Measurements from ENCODE around the gene ATP5IF1. TPM values are rescaled to one million over a fixed set of nuclear protein-coding genes. Genes with fewer than 3 reads are reported as not detected.

The ATP5IF1 gene
- polyA plus RNA-seq (2013, experiment 1 of 2; ENCODE audit: insufficient read length), result 109 TPM
- polyA plus RNA-seq (2013, experiment 2 of 2; ENCODE audit: insufficient read length), result 123 TPM

DNA sequence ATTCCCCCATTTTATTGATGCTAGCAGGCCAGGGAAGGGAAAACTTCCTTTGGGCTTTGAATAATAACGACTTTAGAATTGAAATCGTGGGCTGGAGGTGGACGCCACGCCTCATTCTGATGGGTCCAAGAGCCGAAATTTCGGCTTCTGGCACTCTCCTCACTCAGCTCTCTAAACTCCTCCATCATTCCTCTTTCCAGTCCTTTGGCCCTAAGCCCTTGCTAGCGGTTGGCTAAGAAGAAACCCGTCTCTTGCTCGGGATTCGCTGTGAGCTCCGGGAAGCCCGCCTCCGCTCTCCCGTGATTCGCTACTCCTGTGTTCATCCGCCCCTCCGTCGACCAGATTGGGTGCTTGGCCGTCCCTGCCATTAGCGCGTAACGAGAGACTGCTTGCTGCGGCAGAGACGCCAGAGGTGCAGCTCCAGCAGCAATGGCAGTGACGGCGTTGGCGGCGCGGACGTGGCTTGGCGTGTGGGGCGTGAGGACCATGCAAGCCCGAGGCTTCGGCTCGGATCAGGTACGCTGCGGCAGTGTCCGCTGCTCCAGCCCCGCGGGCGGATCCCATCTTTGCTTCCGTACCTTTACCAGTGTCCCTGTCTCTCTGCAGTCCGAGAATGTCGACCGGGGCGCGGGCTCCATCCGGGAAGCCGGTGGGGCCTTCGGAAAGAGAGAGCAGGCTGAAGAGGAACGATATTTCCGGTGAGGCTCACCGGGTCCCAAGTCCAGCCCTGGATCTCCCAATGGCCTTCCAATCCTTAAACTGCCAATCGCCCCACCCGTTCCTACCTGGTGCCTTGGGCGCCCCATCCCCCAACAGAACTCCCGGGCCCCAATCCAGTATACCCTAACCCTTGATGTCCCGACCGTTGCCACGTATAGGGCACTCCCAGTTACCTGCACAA lies at the start of gene ATP5IF1:
TSS of gene ATP5IF1 (plus strand) at position 370 of the 901 bp plus-strand sequence. CDS start at position 430, 60 bp downstream.
- peak; percentile 98 for DNase-seq

DNA sequence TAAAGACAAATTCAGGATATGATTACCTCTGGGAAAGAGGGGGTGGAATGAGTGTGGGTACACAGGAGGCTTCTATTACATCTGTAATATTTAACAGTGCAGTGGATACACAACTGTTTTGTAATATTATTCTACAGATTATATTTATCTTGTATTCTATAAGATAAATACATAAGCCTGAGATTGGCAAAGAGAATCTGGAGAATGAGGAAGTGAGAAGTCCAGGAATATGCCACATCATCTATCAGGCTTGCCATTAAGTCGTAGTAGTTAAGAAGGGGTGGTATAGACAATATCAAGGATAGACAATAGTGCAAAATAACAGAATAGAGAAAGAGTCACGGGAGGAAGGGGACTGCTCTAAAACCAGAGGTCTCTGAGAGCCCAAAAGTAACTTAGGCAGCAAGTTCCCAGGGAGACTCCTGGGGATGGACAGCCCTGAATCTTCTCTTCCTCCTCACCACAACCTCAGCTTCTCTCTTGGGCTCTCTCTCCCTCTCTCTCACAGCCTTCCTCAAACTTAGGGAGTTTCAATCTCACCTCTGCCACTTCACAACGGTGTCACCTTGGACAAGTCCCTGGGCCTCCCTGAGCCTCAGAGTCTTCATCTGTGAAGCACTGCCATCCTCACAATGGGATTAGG lies 45.5 kb upstream of the ATP5IF1 start:
- DNase-seq, result peak; percentile 27

DNA sequence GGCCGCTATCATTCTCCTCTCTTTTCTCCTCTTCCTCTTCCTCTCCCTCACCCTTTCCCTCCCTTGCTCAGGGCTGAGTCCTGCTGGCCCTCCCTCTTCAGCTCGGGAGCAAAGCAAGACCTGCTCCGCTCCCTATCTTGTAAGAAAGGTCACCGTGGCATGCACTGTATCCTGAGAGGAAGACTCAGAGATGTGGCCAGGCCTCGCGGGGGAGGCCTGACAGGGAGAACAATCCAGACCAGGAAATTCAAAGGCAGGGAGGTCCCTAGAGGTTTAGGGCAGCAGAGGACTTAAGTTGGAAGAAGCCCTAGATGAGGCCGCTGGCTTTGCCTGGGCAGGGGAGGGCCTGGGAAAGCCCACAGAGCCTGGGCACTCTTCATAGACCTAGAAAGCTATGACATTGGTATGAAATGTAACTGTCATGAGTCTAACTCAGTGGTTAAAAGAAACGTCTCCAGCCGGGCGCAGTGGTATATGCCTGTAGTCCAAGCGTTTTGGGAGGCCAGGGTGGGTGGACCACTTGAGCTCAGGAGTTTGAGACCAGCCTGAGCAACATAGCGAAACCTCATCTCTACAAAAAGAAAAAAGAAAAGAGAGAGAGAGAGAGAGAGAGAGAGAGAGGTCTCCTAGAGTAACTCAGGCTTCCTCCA lies 44.8 kb upstream of the ATP5IF1 start:
- no peak for DNase-seq

DNA sequence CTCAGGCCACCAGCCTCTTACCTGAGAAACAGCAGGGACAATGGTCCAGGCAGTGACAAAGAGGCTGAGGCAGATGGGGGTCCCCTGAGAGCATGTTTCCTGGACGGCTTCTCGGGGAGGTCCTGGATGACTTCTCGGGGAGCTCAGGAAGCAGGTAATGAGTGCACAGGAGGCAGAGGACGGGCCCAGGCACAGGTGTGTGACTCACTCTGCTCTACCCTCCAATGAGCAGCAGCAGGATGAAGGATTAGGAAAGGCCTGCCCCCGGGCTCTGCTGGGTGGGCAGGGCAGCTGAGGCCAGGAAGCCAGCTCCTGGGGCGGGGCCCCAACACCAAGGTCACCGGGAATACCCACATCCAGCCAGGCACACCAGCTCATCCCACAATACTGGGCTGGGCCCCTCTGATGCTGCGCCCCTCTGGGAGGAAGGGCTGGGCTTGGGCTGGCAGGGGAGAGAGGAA lies 42.2 kb upstream of the ATP5IF1 start:
- no peak for DNase-seq

DNA sequence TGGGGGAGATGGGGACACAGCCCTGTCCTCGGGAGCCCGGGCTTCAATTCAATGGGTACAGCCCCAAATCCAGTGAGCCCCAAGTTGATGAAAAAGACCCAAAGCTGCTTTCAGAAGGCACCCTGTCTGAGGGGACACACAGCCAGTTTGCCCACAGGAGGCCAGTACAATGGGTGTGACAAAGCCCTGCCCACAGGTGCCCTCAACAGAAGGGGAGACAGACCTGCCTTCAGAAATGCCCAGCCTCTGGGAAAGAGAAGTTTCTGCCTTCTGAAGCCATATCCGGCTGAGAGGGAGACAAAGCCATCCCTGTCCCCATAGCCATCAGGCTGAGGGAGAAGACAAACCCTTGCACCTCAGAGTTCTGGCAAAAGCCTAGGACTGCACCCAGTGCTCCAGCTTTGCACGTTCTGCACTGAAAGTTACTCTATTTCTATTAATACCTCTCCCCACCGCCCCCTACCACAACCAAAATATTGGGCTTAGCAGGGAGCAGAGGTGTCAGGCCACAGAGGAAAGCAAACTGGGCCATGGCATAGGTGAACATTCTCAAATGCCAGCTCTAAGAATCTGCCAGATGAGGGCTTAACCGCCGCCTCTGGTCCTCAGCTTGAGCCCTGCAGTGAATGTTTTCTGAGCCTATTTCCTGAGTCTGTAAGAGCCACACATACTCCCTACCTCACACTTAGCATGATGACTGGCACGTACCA lies 41.4 kb upstream of the ATP5IF1 start:
- no peak for DNase-seq

DNA sequence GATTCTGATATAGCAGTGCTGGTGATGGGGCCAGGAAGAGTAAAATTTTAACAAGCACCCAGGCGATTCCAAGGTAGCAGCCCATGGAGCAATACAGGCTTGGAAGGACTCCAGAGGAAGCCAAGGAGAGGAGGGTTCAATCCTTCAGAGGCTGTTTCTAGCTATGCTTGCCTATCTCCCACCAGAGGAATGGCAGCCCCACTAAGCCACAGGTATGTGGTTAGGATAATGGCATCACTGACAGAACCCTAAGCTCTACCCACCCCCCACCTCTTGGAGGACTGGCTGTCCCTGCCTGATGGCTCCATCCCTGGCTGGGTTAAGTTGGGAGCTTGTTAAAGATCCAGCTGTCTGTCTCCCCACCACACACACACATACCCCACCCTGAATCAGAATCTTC lies 40.1 kb upstream of the ATP5IF1 start:
- DNase-seq, result no peak

DNA sequence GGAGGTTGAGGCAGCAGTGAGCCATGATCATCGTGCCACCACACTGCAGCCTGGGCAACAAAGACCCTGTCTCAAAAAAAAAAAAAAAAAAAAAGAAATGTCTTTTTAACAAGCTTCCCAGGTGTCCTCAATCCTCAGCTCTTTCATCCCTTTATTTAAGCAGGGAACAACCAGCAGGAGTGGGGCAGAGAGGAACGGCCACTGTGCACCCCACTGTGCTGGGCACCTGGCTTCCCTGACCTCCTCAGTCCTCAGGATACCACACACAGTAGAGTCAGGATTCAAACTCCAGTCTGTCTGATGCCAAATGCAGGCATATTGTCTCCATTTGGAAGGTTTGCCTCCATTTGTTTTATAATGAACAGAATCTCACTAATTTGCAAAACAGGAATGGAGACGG lies 39.6 kb upstream of the ATP5IF1 start:
- no peak for DNase-seq

DNA sequence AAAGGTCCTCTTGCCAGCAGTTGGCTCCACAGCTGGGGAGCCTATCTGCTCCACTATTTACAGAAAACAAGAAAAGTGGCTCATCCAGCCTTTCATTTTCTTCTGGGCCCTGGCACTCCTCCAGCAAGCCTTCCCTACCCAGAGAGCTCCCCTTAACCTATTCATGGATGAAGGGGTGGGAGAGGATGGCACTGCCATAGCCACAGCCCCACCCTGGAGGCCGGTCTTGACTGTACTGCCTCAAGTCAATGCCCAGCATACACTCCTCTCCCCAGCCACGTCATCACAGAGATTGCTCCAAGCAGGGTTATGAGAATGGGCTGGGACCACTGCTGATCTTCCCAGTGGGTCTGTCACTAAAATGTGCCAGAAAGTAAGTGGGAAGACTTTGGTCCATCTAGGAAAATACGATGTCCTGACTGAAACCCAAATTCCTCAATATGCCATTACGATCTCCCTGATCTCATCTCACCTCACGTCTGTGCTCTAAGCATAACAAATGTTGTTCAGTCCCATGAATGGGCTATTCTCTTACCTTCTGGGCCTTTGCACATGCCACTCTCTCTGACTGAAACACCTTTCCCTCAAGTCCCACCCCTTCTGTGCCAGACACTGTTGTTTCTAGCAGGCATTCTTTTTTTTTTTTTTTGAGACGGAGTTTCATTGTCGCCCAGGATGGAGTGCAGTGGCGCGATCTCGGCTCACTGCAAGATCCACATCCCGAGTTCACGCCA lies 38.1 kb upstream of the ATP5IF1 start:
- DNase-seq, result no peak

DNA sequence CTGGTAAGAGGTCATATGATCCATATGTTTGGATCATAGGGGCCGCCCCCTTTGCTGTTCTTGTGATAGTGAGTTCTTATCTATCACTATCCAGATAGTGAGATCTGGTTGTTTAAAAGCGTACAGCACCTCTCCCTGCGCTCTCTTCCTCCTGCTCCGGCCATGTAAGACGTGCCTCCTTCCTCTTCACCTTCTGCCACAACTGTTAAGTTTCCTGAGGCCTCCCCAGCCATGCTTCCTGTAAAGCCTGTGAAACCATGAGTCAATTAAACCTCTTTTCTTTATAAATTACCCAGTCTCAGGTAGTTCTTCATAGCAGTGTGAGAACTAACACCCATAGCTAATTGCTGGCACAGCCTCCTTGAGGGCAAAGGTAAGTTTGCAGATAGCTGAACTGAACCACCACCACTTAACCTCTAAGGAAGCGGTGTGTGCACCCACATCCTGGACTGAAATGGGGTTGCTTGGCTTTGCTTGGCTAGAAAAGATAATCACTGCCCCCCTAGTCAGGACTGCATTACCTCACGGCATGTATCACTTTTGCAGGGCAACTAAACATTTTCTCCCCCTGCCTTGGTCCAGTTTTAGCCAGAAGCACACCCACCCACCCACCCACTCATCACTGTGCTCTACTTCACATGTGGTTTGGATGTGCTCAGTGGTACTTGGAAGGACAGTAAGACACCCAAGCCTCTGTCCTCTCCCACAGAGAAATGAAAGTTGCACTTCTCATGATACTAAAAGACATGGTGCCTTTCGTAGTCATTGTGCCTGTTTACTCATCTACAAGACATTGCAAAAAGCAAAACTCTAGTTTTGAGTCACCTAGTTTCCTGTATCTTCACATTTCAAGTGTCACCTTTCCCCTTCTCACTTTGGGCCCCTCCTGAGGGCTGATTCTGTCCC lies 36.3 kb upstream of the ATP5IF1 start:
- DNase-seq, result no peak

DNA sequence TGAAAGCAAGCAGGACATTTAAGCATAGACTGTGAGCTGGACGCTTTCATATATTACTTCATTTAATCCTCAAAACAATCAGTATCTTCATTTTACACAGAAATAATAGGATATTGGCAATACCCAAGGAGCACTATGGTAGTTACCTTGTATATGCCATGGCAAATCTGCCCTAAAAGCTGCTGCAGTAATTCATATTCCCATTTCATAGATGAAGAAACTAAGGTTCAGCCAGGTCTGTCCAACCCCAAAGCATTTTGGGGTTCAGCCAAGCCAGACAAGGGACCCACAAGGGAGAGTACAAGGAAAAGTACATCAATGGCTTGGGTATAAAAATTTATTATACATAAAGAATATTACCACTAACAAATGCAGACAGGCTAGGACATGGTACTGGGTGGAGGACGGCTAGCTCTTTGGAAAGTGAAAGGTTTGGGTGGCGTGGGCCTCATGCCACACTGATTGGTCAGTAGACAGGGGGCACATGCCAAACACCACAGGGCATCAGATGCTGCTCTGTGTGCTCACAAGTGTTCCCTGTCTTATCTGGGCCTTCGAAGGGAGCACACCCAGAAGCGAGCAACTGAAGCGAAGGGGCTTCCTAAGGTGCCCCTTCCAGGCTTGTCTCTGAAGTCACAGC lies 35.6 kb upstream of the ATP5IF1 start:
- no peak for DNase-seq

DNA sequence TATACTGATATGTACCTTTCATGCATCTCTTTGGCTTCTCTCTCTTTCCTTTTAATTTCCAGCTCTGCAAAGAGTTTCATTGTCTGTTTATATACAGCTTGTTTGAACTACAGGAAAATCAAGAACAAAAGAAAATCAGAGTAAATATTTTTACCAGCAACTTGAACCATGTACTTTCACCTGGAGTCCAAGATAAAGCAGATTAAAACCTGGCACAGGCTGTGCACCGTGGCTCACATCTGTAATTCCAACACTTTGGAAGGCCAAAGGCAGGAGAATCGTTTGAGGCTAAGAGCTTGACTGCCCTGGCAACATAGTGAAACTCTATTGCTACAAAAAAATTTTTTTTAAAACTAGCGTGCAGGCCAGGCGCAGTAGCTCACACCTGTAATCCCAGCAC lies 30.7 kb upstream of the ATP5IF1 start:
- DNase-seq, result no peak

DNA sequence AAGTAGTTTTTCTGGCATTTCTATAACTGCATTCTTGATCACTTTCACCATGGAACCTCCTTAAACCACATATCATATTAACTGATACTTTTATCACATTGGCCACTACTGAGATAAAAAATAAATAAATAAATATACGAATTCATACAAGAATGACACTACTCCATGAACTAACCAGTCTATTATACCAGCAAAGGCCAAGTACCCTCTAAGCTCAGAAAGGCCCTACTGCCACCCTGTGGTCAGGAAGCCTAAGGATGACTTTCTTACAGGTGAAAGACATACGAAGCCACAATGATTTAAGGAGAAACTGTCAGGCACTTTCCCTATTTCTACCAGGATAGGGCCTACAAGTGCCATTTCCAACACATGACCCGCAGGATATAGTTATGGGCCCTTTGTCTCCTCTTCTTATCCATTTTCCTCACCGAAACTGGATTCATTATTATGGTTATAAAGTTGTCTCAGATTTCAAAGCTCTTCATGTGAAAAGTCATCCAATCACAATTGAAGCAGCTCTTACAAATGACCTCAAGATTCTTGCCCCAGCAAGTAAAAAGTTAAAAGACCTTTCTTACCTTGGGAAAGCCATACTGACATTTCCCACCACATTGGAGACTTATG lies 27.0 kb upstream of the ATP5IF1 start:
- peak; percentile 55 for DNase-seq

DNA sequence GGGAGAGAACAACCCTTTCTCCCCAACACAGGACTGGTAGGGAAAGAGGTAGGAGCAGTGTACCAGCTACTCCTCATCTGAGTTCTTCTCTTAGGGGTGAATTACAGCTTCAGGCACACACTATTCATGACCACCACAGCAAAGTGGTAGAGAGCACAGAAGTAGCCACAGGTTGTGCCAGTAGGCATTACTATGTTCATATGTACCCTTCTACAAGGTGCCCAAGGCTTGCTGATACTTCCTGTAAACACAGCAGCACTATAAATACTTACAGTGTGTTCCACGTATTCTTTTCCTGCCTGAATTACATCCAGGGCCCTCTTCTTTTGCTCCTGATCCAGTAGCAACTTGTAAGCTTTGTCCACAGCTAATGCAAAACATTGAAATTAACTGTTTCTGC lies 26.2 kb upstream of the ATP5IF1 start:
- no peak for DNase-seq

DNA sequence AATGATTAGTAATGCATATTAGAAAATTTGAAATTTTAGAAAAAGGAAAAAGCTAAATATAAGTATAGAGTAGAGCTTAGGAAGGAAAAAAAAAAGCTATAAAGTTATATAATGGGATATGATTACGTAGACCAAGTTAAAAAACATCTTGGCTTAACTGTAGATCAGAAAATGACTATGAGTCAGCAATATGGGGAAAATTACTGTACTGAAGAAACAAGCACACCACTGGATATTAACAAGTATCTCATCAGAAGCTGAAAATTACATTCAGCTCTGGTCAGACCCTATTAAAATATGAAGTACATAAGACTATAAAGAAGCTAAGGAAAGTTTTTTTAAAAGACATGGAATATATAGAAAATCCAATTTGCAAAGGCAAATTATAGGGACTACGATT lies 22.6 kb upstream of the ATP5IF1 start:
- DNase-seq, result no peak

DNA sequence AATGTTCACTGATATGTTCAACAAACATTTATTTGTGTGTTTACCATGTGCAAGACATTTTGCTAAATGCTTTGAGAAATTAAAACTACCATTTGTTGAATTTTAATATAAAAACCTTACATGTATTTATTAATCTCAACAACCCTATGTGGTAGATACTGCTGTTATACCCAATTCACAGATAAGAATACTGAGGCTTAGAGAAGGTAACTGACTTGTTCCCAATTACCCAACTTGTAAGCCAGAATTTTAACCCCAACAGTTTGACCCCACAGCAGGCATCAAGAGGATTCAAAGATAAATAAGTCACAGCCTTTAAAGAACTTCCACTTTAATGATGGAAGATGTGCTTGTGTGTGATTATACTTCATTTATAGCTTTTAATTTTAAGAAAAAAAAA lies 6.8 kb upstream of the ATP5IF1 start:
- no peak for DNase-seq

DNA sequence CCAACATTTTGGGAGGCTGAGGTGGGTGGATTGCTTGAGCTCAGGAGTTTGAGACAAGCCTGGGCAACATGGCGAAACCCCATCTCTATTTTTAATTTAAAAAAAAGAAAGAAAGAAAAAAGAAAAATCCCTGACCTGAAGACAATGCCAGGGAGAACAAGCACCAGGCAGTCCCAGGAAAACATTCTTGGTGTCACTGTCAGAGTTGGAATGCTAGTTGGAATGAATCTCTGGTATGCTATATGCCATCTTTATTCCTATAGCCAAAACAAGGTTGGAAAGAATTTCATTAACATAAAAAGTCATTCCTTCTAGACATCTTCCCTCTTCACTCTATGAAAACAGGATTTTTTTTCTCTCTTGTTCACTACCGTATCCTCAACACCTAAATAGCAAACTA lies 5.9 kb upstream of the ATP5IF1 start:
- DNase-seq, result no peak

DNA sequence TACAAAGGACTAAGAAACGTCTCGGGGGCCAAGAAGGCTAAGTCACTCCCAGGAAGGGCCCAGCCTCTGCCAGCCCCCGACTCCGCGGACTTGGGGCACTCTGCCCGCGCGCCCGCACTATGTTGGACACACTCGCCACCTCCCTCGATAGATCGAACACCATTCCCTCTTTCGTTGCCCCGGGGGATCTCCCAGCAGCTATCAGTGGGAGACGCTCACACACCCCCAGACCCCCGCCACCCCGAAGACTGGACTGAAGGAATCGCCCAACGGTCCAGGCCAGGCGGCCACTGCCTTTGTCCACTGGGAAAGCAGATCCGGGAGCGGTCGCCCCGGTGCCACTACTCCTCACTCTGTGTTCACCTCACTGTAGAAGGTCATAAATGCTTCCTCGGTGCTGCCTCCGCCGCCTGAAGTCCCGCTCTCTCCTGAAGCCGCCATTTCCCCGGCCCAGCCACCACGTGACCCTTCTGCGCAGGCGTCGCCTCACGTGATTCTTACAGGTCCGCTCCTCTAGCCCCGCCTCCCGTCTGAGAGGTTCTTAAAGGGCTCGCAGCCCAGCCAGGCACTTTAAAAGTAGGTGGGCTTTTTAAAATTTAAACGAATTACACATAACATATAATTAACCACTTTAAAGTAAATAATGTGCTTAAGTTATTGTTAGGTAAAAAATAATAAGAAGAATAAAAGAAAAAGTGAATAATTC lies 3.2 kb upstream of the ATP5IF1 start, which contains the start of gene DNAJC8:
TSS of gene DNAJC8 (minus strand) at position 472 of the 706 bp plus-strand sequence. CDS start at position 441, 31 bp downstream.
- DNase-seq, result peak; percentile 88

DNA sequence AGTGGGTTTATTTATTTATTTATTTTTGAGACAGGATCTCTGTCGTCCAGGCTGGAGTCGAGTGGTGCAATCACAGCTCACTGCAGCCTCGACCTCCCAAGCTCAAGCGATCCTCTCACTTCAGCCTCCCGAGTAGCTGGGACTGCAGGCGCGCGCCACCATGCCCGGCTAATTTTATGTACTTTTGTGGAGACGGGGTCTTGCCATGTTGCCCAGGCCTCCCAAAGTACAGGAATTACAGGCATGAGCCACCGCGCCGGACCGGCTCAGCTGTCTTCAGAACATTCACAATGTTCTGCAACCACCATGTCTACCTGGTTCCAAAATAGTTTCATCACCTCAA lies 2.7 kb upstream of the ATP5IF1 start:
- no peak for DNase-seq
